ENCODE measurements around the gene DIP2C. TPM values are rescaled to one million over a fixed set of nuclear protein-coding genes. Genes with fewer than 3 reads are reported as not detected.
"Not testable (repeated sequence)": the region's sequence is repeated elsewhere in the genome, so short reads cannot be mapped to it uniquely, and the experiment has no call there.

Gene DIP2C
- total RNA-seq, 1 donor from 2014 or later: 24.8 TPM

- DNase-seq (ENCODE audit: low spot score): no peak
Measured at GRCh38 chr10:639751-640672, 49.5 kb downstream of the DIP2C start.

DNA sequence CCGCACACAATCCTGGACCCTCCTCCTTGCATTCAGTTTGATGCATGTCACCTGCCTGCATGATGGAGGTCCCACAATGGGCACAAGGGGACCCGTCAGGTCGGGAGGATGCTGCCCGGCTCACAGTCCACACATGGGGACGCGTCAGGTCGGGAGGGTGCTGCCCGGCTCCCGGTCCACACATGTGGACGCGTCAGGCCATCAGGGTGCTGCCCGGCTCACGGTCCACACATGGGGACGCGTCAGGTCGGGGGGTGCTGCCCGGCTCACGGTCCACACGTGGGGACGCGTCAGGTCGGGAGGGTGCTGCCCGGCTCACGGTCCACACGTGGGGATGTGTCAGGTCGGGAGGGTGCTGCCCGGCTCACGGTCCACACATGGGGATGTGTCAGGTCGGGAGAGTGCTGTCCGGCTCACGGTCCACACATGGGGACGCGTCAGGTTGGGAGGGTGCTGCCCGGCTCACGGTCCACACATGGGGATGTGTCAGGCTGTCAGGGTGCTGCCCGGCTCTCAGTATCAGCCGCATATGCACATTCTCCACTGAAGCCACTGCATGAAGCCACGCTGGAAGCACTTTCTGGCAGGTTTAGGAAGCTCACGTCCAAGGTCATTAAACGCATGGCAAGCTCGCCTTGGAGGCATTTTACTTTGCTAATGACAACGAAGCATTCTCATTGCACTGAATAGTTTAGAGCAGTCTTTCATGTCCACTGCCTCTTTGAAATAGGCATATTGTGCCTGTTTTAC is 50.3 kb downstream of the DIP2C start:
- DNase-seq (ENCODE audit: low spot score): no peak

GRCh38 chr10:637771-638195 is 51.7 kb downstream of the DIP2C start:
- DNase-seq (ENCODE audit: low spot score): no peak

GRCh38 chr10:637221-637620 is 52.2 kb downstream of the DIP2C start:
- DNase-seq (ENCODE audit: low spot score): no peak

DNA sequence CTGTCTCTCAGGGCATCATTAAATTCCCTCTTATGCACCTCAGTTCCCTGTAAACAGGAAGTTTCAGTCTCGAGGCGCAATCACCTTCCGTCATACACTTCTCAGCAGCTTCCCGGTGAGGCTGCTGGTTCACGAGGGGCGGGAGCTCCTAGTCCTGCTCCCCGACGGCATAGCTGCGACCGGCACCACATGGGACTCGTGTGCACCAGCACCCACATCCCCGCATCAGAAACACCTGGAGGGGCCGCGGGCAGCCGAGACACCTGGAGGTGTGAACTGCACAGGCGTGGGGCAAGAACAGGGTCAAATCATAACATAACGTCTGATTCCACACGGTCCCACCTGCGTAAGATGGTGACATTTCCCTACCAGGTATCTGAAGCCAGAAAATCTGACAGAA is 52.7 kb downstream of the DIP2C start:
- no peak for DNase-seq (ENCODE audit: low spot score)

GRCh38 chr10:636016-636730 is 53.3 kb downstream of the DIP2C start:
- no peak for DNase-seq (ENCODE audit: low spot score)

DNA sequence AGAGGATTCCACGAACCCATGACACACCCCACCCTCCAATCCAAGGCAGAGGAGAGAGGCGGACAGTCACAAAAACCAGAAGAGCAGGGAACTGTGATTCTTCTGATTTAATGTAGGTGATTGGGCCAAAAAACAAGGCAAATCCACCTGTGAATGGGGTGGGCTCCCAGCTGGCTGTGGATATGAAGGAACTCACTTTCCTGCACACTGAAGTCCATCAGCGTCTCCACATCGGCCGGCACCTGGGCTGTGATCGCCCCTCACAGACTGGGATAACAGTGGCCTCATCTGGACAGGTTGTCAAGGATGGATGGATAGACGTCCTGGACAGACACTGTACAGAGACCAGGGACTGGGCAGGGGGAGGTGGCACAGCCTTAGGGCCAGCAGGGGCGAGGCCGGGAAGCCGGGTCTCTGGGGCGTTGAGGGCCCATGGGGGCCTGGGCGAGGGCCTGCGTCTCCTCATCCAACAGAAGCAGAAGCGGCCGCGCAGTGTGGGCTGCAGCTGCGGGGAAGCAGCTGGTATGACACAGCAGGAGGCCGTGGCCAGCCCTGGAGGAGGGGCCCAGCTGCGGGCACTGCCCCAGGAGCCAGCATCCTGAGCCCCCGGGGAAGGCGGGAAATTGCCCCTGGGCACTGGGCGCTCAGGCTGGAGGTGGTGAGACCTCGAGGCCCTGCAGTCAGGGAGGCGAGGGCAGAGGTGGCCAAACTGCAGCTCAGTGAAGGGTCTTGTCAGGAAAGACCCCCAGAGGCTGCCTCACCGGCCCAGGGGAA is 54.2 kb downstream of the DIP2C start:
- DNase-seq (ENCODE audit: low spot score): no peak

DNA sequence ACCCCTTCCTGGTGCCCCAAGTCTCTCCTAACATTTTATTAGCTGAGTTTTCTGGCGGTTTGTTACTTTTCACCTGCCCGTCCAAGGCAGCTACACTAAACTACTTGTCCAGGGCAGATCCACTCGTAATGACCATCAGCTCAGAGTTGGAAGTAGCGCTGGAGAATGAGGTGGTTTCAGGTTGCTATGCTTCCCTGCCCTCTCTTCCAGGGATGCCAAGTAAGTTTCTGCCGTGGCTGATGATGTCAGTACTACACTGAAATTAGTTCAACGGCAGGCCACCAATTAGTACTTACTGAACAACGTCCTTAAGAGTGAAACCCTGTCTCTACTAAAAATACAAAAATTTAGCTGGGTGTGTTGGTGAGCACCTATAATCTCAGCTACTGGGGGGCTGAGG is 55.2 kb downstream of the DIP2C start:
- no peak for DNase-seq (ENCODE audit: low spot score)

DNA sequence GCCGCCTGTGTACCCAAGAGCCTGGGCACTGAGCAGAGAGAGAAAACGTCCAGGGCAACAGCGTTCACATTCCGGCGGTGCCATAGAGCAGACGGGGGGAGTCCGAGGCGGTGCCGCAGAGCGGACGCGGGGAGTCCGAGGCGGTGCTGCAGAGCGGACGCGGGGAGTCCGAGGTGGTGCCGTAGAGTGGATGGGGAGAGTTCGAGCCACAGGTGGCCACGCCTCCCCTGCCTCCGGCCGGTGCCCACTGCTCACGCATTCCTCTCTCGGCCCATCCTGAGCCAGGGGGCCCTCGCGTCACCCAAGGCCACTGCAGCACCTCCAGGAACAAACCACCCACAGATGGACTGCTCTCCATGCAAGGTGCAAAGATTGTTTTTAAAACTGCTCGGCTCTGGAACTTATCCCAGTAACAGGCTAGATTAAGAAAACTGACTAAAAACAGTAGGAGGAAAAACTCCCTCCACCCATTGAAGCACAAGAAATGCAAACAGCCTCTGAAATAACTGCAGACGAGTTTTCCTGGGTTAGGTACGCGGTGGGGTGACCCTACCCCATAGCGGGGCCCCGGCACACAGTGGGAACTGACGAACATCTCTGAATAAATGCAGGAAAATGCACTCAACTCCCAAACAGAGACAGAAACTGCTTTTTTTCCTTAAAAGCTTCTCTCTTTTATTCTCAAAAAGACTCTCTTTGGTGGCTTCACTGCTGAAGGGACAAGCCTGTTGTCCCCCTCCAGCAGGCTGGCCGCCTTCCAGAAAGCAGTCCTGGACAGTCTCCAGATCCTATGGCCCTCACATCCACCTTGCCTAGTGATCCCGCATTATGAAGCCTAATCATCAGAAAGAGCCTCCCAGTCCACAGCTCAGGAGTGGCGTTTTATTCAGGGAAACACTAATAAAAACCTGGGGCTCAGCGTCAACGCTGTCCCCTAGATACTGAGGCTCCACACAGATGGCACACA is 55.9 kb downstream of the DIP2C start:
- no peak for DNase-seq (ENCODE audit: low spot score)

GRCh38 chr10:632807-633177 is 56.7 kb downstream of the DIP2C start:
- not testable (repeated sequence) for DNase-seq (ENCODE audit: low spot score)

GRCh38 chr10:632155-632806 is 57.2 kb downstream of the DIP2C start:
- DNase-seq (ENCODE audit: low spot score): not testable (repeated sequence)

DNA sequence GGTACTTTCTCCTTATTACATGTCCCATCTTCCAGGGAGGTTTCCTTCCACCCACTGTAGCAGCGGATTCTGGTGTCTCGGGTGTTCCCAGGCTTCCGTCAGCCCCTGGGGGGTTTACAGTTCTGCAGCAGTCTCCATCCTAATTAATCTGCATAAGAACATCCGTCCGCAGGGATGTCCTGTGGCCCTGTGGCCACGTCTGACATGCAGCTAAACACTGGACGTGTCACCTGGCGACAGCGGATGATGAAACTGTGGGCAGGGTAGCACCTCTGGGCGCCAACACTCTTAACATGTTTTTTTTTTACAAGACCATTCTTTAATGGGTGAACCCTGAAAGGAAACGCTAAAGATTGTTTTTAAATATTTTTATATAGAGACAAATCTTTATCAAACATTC is 58.2 kb downstream of the DIP2C start:
- no peak for DNase-seq (ENCODE audit: low spot score)

- DNase-seq (ENCODE audit: low spot score): no peak
Measured at GRCh38 chr10:630581-631073, 58.8 kb downstream of the DIP2C start.

- no peak for DNase-seq (ENCODE audit: low spot score)
Measured at GRCh38 chr10:629186-629998, 60.1 kb downstream of the DIP2C start.

DNA sequence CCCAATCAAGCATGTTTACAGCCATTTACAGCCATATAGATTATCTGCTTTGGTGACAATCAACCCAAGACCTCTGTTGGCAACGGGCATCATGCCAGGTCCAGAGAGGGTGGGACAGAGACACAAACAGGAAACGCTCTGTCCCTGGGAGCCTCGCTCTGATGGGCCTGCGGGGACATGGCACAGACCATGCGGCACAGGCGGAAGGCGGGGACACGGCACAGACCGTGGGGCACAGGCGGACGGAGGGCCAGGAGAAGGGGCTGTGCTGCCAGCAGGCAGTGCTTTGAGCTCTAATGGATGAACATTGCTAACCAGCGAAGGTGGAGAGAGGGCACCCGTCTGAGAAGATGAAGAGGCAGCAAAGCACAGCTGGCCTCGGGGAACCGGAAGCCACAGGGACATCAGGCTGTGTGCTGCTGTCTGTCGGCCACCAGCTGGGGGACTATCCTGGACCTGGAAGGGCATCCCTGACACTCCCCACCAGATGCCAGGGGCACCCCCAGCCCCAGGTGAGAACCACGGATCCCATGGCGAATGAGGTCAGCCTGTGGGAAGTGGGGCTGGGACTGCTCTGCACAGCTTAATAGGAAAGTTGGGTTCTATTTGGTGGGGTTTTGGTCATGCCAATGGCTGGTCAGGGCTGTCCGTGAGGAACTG is 61.0 kb downstream of the DIP2C start:
- no peak for DNase-seq (ENCODE audit: low spot score)

GRCh38 chr10:627032-627992 is 62.2 kb downstream of the DIP2C start:
- no peak for DNase-seq (ENCODE audit: low spot score)

All from umbilical cord (tissue), 2 donors.